GM18508 (cell line): ENCODE data around the gene PLPP7.

Experiments used
- ATAC-seq: cut with Tn5 transposase; IDR thresholded peaks from one replicate; pipeline ENCODE4 v1.9.1; 2021; ENCODE audit warnings: moderate number of reproducible peaks; ENCODE audit not compliant: insufficient read depth, unreplicated experiment

The PLPP7 gene

GRCh38 chr9:131302244-131303075, 12.9 kb downstream of the PLPP7 start:
- ATAC-seq, result no peak

GRCh38 chr9:131303381-131304321, 14.1 kb downstream of the PLPP7 start:
- no peak for ATAC-seq

GRCh38 chr9:131304676-131305355, 15.3 kb downstream of the PLPP7 start:
- no peak for ATAC-seq

DNA sequence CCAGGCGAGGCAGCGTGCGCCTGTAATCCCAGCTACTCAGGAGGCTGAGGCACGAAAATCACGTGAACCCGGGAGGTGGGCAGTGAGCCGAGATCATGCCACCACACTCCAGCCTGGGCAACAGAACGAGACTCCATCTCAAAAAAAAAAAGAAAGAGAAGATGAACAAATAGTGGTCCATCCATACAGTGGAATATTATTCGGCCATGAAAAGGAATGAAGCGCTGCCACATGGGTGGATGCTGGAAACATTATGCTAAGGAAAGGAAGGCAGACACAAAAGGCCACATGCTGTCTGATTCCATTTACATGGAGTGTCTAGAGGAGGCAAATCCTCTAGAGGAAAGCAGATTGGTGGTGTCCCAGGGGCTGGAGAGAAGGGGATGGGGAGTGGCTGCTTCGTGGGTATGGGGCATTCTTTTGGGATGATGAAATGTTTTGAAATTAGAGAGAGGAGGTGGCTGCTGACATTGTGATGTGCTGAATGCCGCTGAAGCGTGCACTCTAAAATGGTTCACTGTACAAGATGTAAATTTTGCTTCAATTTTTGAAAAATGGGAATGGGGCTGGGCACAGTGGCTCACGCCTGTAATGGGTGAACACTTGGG, 17.0 kb downstream of the PLPP7 start:
- ATAC-seq, result no peak

DNA sequence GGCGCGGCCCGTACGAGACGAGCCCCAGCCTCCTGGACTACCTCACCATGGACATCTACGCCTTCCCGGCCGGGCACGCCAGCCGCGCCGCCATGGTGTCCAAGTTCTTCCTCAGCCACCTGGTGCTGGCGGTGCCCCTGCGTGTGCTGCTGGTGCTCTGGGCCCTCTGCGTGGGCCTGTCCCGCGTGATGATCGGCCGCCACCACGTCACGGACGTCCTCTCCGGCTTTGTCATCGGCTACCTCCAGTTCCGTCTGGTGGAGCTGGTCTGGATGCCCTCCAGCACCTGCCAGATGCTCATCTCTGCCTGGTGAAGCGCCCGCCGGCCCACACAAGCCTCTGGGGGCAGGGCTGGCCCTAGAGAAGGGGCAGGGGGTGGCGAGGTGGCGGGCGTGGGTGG, 18.5 kb downstream of the PLPP7 start:
- ATAC-seq, result no peak

DNA sequence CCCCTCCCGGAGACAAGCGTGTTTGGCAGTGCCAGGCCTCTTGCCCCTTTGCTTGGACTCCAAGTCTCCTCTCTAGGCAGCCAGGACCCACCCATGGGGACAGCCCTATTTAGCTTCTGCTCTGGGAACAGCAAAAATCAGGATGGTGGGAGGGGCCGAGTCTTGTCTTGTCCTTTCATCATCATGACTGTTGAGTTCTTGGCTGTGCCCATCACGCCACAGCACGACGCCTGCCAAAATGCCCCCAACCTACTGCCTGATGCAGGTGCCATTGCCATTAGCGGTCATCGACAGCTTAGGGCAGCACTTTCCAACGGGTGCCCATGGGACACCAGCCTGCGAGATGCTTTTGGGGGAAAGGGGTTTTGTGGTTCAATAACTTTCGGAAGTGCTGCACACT, 18.9 kb downstream of the PLPP7 start:
- ATAC-seq, result no peak

GRCh38 chr9:131308906-131309529, 19.5 kb downstream of the PLPP7 start:
- no peak for ATAC-seq

DNA sequence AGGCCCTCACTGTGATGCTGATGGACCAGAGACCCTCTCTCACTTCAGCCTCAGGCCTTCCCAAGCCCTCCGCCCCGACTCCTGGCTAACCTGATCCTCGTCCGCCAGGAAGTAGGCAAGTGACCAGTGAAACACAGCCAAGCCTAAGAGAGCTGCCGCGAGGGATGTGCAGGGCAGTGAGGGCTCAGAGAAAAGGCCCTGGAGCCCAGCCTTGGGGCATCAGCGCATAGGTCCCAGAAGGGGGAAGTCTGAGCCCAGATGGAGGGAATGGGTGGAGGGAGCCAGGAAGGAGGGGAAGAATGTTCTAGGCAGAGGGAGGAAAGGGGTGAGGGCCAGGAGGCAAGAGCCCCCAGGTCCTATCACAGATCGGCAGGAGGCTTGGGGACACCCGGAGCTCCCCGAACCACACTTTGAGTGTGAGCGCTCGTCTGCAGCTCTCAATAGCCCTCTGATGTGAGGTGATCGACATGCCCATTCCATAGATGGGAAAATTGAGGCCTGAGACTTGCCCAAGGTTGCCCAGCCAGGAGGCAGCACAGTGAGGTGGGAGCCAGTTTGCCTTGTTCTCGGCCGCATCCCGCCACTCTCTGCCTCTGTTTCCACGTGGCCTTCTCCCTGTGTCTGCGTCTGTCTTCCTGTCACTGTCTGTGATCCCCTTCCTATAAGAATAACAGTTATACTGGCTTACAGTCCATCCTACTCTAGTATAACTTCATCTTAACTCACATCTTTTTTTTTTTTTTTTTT, 20.2 kb downstream of the PLPP7 start:
- ATAC-seq, result no peak

- no peak for ATAC-seq
Measured at GRCh38 chr9:131310833-131311554, 21.5 kb downstream of the PLPP7 start.

DNA sequence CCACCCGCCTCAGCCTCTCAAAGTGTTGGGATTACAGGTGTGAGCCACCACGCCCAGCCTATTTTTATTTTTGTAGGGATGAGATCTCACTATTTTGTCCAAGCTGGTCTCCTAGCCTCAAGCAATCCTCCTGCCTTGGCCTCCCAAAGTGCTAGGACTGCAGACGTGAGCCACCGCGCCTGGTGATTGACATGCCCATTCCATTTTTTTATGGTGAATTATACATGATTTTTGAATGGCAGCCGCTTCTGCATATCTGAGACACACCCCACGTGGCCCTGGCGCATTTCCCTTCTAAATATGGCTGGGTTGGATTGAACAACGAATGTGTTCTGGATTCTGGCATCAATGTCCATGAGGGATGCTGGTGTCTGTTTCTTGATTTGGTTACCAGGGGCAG, 22.7 kb downstream of the PLPP7 start:
- no peak for ATAC-seq

- ATAC-seq, result no peak
Measured at GRCh38 chr9:131312822-131313770, 23.6 kb downstream of the PLPP7 start.

DNA sequence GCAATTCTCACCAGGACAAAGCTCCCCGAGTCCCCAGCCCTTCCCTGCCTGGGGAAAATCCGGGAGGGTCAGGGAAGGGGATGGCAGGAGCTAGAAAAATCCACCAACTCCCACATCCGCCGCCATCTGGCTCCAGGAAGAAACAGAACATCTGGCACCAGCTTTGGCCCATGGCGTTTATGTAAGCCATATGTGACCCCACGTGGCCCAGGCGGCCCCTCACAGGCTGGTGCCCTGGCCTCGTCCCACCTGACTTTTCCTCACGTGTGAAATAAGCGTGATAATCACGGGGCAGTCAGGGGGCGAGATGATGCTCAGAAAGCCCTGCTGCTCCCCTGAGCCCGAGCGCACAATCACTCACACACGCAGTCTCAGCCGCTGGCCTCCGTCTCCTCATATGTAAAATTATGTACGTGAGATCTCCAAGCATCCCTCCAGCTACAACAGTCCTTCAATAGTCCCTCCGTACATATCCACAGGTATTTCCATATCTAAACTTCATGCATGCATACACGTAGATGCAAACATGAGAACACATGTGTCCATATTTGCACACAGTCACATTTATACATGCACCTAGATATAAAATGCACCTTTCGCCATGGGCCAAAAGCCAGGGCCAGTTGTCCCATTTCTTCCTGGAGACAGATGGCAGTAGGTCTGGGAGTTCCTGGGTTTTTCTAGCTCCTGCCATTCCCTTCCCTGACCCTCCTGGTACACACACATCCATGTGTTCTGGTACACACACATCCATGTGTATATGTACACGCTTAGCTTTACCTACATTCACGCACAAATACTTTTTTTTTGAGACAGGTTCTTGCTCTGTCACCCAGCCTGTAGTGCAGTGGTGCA, 28.9 kb downstream of the PLPP7 start:
- no peak for ATAC-seq

- ATAC-seq, result no peak
Measured at GRCh38 chr9:131319486-131319885, 30.0 kb downstream of the PLPP7 start.

GRCh38 chr9:131320031-131320685, 30.6 kb downstream of the PLPP7 start:
- no peak for ATAC-seq

GRCh38 chr9:131323629-131324028, 34.1 kb downstream of the PLPP7 start:
- no peak for ATAC-seq
